Upper lobe of left lung (tissue), 6 donors: Measurements from ENCODE around the gene CETN3. TPM values are rescaled to one million over a fixed set of nuclear protein-coding genes. Genes with fewer than 3 reads are reported as not detected.

Experiments used
- ATAC-seq, 2 donors: fragments of 200-7000 bp; cut with Tn5 transposase; one replicate each; pipeline ENCODE4 v1.9.1; 2022; ENCODE audit warnings: mild to moderate bottlenecking in 2 of 2, moderate library complexity in 2 of 2; ENCODE audit not compliant: low FRiP score in 2 of 2
- DNase-seq, 2 donors: peaks; one replicate each; pipeline ENCODE4 v3.0.0-alpha.2; 2019 to 2020
- H3K27ac ChIP-seq, 4 donors: fragments of 200-600 bp; sonication (generic); one replicate each; pipeline ENCODE4 v1.5.1; 2016 to 2019
- H3K27me3 ChIP-seq, 4 donors: fragments of 200-600 bp; sonication (generic); one replicate each; pipeline ENCODE4 v1.5.1; 2017 to 2019
- H3K36me3 ChIP-seq, 4 donors: fragments of 200-600 bp; sonication (generic); one replicate each; pipeline ENCODE4 v1.5.1; 2016 to 2019
- H3K4me1 ChIP-seq, 4 donors: fragments of 200-600 bp; sonication (generic); one replicate each; pipeline ENCODE4 v1.5.1; 2018 to 2019
- H3K4me3 ChIP-seq, 4 donors: fragments of 200-600 bp; sonication (generic); one replicate each; pipeline ENCODE4 v1.5.1; 2017 to 2019; ENCODE audit warnings: mild to moderate bottlenecking in 2 of 4, moderate library complexity in 1 of 4
- H3K9me3 ChIP-seq, 4 donors: fragments of 200-600 bp; sonication (generic); one replicate each; pipeline ENCODE4 v1.5.1; 2018 to 2019
- EP300 ChIP-seq, 4 donors: sonication (generic); formaldehyde crosslinking; IDR thresholded peaks; one replicate each; pipeline ENCODE4 v1.5.1; 2017; ENCODE audit warnings: antibody characterized with exemption in 4 of 4, control low read depth in 2 of 4
- POLR2A ChIP-seq, 4 donors: fragments of 450-650 bp; IDR thresholded peaks; one replicate each; pipeline ENCODE4 v1.5.1; 2016 to 2017; ENCODE audit warnings: antibody characterized with exemption in 4 of 4, mild to moderate bottlenecking in 2 of 4
- POLR2AphosphoS5 ChIP-seq, 2 donors: sonication (generic); formaldehyde crosslinking; IDR thresholded peaks; one replicate each; pipeline ENCODE4 v1.5.1; 2017; ENCODE audit warnings: antibody characterized with exemption in 2 of 2
- WGBS, 2 donors: methylation state at CpG; one replicate each; pipeline ENCODE4 v1.1.5; 2017 to 2018; 5-methylcytosine and 5-hydroxymethylcytosine counted together
- total RNA-seq, 6 donors: library from RNA; depleted of rRNA in 4 of 6; stranded (reverse); fragments of >200 nt in 4 of 6; gene quantifications; one replicate each; pipeline versions ENCODE4 v1.1.0 to v1.2.1, GENCODE V29; 2016 to 2021
- TF ChIP-seq, protein P1 (sequence below), 6 experiments: fragments of 450-650 bp in 4 of 6; fragments of 200-600 bp in 2 of 6; sonication (generic) in 2 of 6; IDR thresholded peaks; one replicate each; pipeline ENCODE4 v1.5.1; 2016 to 2019; ENCODE audit warnings: antibody characterized with exemption in 6 of 6
- donor health status: DM: no; HTN: no; CAD: no; lungs with moderate emphysema.
- donor health status: DM: no; HTN: yes; CAD: no; lungs with severe emphysema.

CETN3 gene
- 10 to 100 TPM in 3 of 6 donors, 1 to 10 TPM in 3; 3.3 to 28.5 (median 11.7) TPM for total RNA-seq

DNA sequence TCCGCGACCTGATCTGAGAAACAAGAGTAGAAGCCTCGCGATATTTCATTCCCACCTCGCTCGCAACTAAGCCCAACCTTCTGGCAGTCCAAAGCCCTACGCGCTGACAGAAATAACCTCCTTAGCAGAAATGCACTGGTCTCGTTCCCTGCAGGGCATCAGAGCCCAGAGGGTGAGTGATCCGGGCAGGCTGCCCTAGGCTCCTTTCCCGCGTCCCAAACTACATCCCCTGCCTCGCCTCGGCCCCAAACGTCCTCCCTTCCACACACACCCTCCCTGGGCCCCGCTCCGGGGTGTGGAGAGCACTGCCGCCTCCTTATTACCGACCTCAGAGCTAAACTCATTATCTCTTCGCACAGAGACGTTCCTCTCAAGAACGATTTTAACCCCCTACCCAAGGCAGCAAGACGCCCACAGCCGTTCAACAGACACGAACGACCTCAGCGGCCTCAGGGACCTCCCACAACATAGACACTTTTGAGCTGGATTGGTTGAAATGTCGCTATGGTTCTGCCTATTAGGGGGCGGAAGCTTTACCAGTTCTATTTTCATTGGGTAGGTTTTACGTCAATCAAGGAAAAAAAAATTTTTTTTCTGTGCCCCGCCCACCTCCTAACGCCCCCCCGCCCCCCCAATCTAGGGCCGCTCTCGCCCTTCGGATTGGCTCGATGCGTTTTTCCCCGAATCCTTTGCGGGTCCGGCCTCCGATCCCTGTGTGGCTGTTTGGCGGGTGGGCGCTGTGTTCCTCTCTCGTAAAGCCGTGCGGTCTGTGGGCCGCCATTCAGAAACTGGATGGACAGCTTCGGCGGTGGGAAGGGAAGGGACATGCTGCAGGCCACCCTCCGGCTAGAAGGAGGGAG is at the start of gene CETN3:
Gene CETN3 (minus strand): TSS at position 439 of the 860 bp plus-strand sequence. CDS start 95 bp downstream, at position 344.
- peak; percentile 87 to 96 for DNase-seq
- peak within 1 kb of the TSS; percentile 74 to 93 (median 81) for H3K4me3 ChIP-seq
- peaks cover 0 to 10% (median 0%) of the 10 kb centered on the region in 4 donors for H3K36me3 ChIP-seq
- 0% methylated on average over 36 to 51 of the region's 51 CpGs for WGBS, 2 donors
- no peaks in the 10 kb centered on the region for H3K27me3 ChIP-seq
- H3K27ac ChIP-seq: peak within 1 kb of the TSS; percentile 90 to 98 (median 94)
- no peaks in the 10 kb centered on the region for H3K9me3 ChIP-seq
- TF ChIP-seq POLR2AphosphoS5 (IDR thresholded peaks at IDR 0.05) (peak; percentile 88 to 98), EP300 (IDR thresholded peaks at IDR 0.05) (no peak), POLR2A (IDR thresholded peaks at IDR 0.05) (peak; percentile 27 to 94 (median 71))
- TF ChIP-seq, protein P1, sequence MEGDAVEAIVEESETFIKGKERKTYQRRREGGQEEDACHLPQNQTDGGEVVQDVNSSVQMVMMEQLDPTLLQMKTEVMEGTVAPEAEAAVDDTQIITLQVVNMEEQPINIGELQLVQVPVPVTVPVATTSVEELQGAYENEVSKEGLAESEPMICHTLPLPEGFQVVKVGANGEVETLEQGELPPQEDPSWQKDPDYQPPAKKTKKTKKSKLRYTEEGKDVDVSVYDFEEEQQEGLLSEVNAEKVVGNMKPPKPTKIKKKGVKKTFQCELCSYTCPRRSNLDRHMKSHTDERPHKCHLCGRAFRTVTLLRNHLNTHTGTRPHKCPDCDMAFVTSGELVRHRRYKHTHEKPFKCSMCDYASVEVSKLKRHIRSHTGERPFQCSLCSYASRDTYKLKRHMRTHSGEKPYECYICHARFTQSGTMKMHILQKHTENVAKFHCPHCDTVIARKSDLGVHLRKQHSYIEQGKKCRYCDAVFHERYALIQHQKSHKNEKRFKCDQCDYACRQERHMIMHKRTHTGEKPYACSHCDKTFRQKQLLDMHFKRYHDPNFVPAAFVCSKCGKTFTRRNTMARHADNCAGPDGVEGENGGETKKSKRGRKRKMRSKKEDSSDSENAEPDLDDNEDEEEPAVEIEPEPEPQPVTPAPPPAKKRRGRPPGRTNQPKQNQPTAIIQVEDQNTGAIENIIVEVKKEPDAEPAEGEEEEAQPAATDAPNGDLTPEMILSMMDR (IDR thresholded peaks at IDR 0.05): no peak
- H3K4me1 ChIP-seq: peaks cover 8 to 23% (median 12%) of the 10 kb centered on the region in 4 donors
- peak; percentile 99 for ATAC-seq

DNA sequence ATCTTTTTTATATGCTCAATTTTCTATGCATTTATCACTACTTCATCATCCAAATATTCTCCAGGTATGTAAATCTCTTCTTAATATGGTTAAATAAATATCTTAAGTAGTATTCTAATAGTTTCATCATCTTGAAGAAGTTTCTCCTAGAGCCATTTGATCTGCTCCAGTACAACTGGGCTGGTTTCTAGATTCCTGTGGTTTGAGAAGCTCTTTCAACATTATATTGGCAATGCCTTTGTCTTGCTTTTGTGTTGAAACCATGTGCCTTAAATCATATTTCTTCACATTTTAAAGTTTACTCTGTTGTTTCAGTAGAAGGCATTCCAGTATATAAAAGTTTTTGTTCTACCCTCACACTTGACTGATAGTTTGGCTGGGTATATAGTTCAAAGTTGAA is 37.4 kb upstream of the CETN3 start:
- H3K27me3 ChIP-seq: no peaks in the 10 kb centered on the region
- H3K4me1 ChIP-seq: no peaks in the 10 kb centered on the region
- ATAC-seq (no peak), DNase-seq (no peak)
- no peak overlapping the region for H3K4me3 ChIP-seq
- H3K9me3 ChIP-seq: no peaks in the 10 kb centered on the region
- TF ChIP-seq EP300 (IDR thresholded peaks at IDR 0.05): no peak
- no peak for TF ChIP-seq POLR2AphosphoS5 (IDR thresholded peaks at IDR 0.05)
- no peak for TF ChIP-seq POLR2A (IDR thresholded peaks at IDR 0.05)
- TF ChIP-seq, protein P1 (IDR thresholded peaks at IDR 0.05): no peak
- no peak overlapping the region for H3K27ac ChIP-seq
- H3K36me3 ChIP-seq: no peaks in the 10 kb centered on the region

DNA sequence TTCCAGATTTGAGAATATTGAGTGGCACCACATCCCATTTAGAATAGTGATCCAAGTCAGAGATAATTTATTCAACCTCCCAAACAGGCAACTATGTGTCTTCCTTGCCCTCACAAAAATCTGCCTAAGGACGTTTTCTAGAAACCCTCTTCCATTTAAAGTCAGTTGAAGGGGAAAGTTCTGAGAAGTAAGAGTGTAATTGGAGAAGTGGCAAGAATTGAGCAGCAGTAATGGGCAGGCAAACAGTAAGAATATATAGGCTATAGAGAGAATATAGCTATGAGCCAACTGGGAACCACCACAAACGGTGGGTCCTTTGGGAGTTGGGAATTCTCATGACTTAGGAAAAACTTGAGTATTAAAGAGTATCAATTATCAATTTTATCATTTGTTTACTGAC is 31.1 kb upstream of the CETN3 start:
- ATAC-seq: no peak

DNA sequence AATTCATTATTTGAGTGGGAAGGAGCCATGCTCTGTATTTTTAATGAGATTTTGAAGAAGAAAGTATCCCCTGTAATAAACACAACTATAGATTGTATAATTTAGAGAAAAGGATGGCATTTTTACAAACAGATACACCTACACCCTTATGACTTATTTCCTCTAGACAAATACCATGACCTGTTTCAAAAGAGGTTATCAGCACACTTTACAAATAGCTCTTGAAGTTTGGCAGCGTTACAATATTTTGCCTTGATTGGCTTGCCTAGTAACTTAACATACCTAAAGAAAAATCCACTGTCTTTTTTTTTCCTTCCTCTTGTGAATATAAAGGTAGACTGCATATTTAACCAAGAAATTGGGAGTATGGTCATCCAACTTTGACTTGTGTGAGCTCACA is 28.5 kb upstream of the CETN3 start:
- Histone ChIP-seq H3K27ac (no peak overlapping the region), H3K4me1 (peaks cover 0 to 10% (median 2%) of the 10 kb centered on the region in 4 donors), H3K4me3 (no peak overlapping the region), H3K27me3 (no peaks in the 10 kb centered on the region), H3K36me3 (no peaks in the 10 kb centered on the region), H3K9me3 (no peaks in the 10 kb centered on the region)
- TF ChIP-seq, protein P1 (IDR thresholded peaks at IDR 0.05): no peak
- ATAC-seq (peak in 1 of 2 donors; percentile 55), DNase-seq (no peak)
- 32 to 46% methylated on average over 1 of the region's 1 CpG for WGBS, 2 donors

More for the DNA sequence above, 31.1 kb upstream of the CETN3 start:
- Histone ChIP-seq H3K27me3 (no peaks in the 10 kb centered on the region), H3K27ac (no peak overlapping the region), H3K9me3 (no peaks in the 10 kb centered on the region), H3K4me3 (no peak overlapping the region), H3K4me1 (peaks cover 0 to 10% (median 2%) of the 10 kb centered on the region in 4 donors), H3K36me3 (no peaks in the 10 kb centered on the region)
- TF ChIP-seq POLR2AphosphoS5 (IDR thresholded peaks at IDR 0.05): no peak
- TF ChIP-seq EP300 (IDR thresholded peaks at IDR 0.05): no peak
- TF ChIP-seq POLR2A (IDR thresholded peaks at IDR 0.05): no peak
- TF ChIP-seq, protein P1 (IDR thresholded peaks at IDR 0.05): no peak
- 37 to 53% methylated on average over 2 of the region's 2 CpGs for WGBS, 2 donors
- DNase-seq: no peak
